Measurements from ENCODE around the gene EFCAB6.

EFCAB6 gene

DNA sequence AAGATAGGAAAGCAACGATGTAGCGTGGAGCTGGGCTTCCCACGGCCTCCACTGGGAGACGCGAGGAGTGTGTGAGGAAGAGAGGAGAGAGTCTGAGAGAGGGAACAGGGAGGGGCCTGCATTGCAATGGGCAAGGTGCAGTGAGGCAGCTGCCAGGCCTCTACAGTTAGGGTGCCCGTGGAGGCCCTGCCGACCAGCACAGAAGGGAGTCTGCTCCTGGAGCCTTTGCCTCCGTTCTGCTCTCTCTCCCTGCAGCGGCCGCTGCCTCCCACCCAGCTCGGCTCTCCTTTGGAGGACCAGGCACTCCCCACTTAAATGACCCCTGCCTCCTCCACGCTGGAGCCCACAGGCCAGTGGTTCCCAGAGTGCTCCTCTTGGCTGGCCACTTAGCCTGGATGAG lies 181.7 kb downstream of the EFCAB6 start:
- TF ChIP-seq, protein P1, sequence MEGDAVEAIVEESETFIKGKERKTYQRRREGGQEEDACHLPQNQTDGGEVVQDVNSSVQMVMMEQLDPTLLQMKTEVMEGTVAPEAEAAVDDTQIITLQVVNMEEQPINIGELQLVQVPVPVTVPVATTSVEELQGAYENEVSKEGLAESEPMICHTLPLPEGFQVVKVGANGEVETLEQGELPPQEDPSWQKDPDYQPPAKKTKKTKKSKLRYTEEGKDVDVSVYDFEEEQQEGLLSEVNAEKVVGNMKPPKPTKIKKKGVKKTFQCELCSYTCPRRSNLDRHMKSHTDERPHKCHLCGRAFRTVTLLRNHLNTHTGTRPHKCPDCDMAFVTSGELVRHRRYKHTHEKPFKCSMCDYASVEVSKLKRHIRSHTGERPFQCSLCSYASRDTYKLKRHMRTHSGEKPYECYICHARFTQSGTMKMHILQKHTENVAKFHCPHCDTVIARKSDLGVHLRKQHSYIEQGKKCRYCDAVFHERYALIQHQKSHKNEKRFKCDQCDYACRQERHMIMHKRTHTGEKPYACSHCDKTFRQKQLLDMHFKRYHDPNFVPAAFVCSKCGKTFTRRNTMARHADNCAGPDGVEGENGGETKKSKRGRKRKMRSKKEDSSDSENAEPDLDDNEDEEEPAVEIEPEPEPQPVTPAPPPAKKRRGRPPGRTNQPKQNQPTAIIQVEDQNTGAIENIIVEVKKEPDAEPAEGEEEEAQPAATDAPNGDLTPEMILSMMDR (IDR thresholded peaks at IDR 0.05): no peak
- TF ChIP-seq ZFX (IDR thresholded peaks at IDR 0.05; ENCODE audit: borderline replicate concordance): no peak
- no peak overlapping the region for H3K27ac ChIP-seq

- H3K27ac ChIP-seq: no peak overlapping the region
- TF ChIP-seq, protein P1 (IDR thresholded peaks at IDR 0.05): no peak
- no peak for TF ChIP-seq ZFX (IDR thresholded peaks at IDR 0.05; ENCODE audit: borderline replicate concordance)
Observed at GRCh38 chr22:43628250-43628649, 183.9 kb downstream of the EFCAB6 start.

DNA sequence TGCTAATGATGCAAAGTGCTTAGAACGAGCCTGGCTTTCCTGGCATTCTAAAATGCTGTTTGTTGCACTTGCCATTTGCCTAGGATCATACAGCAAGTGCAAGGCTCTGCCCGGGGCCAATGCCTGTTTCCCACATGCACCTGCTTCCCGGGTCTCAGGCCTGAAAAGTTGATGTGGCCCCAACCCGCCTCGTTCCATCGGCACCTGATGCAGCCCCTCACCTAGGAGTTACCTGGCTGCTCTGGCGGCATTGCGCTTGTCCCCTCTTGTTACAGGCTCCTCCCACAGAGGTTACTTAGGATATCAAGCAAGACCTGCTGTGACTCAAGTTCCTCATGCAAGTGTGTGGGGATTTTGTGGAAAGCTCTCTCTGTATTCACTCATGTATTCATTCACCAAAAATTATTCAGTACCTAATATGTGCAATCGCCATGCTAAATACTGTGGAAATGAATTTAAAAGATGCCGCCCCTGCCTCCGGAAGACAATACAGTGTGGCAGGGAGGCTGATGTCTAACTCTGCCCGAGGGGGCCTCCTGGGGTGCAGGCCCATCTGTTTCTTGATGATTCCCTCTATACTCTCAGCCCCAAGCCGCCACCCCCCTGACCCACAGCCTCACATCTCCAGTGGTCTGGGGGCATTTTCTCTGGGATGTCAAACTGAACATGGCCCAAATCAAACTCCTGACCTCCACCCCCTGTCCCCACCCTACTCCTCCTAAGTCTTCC lies 184.5 kb downstream of the EFCAB6 start:
- no peak overlapping the region for H3K27ac ChIP-seq
- no peak for TF ChIP-seq ZFX (IDR thresholded peaks at IDR 0.05; ENCODE audit: borderline replicate concordance)
- TF ChIP-seq, protein P1 (IDR thresholded peaks at IDR 0.05): no peak

DNA sequence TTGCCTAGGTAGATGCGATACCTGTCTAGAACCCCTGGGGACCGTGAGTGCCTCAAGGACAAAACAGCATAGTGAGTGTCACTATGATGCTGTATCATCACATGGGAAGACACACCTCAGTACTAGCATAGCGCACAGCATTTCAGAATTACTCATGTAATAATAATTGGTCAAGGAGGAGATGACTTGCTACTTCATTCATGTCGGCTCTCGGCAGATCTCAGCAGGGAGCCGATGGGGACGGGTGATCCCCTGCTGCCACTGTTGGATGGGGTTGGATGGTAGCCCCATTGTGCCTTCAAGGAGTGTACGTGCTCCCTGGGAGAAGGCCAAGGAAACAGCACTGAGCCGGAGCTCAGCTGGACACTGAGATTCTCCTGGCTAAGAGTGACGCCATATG lies 186.9 kb downstream of the EFCAB6 start:
- no peak for TF ChIP-seq ZFX (IDR thresholded peaks at IDR 0.05; ENCODE audit: borderline replicate concordance)
- TF ChIP-seq, protein P1 (IDR thresholded peaks at IDR 0.05): no peak
- no peak overlapping the region for H3K27ac ChIP-seq

DNA sequence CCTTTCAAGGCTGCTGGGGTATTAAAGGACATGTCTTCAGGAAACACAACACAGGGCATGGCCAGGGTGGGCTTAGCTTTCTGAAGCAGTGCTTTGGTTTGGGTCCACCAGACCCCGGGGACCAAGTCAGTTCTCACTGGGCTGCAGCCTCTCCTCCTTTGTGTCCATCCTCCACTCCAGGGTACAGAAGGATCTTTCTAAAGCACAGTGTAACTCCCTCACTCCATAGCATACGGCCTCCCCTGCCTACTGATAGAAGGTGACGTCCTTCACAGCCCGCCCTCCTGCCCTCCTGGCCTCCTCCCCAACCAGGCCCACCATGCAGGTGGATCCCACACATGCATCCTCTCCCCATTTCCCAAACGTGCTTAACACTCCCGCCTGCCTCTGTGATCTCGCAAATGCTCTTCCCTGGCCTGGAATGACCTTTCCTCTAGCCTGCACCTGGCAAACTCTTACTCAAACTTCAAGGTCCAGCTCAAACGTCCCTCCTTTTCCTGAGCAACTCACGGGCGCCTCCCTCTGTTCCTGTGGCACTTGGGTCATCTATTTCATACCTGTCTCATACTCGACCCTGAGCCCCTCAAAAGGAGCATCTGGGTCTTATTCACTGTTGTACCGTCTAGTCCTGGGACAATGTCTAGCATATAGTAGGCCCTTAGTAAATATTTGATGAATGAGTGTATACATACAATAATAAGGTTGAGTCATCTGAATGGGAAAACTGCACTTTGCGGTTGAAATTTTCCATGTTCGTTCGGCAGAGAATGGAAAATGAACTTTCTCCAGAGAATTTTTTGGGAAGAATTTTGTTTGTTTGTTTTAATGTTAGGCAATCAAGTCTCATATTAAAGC lies 187.7 kb downstream of the EFCAB6 start:
- H3K27ac ChIP-seq: no peak overlapping the region
- no peak for TF ChIP-seq ZFX (IDR thresholded peaks at IDR 0.05; ENCODE audit: borderline replicate concordance)
- TF ChIP-seq, protein P1 (IDR thresholded peaks at IDR 0.05): no peak

- H3K27ac ChIP-seq: no peak overlapping the region
- TF ChIP-seq, protein P1 (IDR thresholded peaks at IDR 0.05): no peak
- no peak for TF ChIP-seq ZFX (IDR thresholded peaks at IDR 0.05; ENCODE audit: borderline replicate concordance)
Observed at GRCh38 chr22:43622886-43623285, 189.2 kb downstream of the EFCAB6 start.

DNA sequence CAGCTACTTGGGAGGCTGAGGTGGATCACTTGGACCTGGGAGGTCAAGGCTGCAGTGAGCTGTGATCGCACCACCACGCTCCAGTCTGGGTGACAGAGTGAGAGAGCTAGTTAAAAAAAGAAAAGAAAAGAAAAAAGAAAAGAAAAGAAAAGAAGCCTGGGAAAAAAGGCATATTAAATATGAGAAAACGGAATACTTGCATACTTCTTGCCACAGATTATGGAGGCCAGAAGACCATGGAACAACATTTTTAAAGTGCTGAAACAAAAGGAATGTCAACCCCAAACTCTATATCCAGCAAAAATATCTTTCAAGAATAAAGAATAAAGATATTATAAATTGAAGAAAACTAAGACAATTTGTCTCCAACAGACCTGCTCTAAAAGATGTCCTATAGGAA lies 191.9 kb downstream of the EFCAB6 start:
- no peak overlapping the region for H3K27ac ChIP-seq
- TF ChIP-seq, protein P1 (IDR thresholded peaks at IDR 0.05): no peak
- no peak for TF ChIP-seq ZFX (IDR thresholded peaks at IDR 0.05; ENCODE audit: borderline replicate concordance)
